HEK293 (cell line): Measurements from ENCODE around the gene GSG1L.
A peak's percentile ranks its signal among the peaks of the same experiment; 100 is the strongest.

Experiments
- CTCF ChIA-PET: fragments of 350-600 bp; formaldehyde crosslinking; extraction: SDS; loops from one replicate; lab custom pipeline; 2021; ENCODE audit warnings: antibody characterized with exemption; lab: Yijun Ruan, JAX
- POLR2A ChIA-PET: fragments of 300-600 bp; formaldehyde crosslinking; extraction: SDS; loops from one replicate; lab custom pipeline; 2020; ENCODE audit warnings: antibody characterized with exemption, inconsistent platforms; lab: Yijun Ruan, JAX
- H3K27ac ChIP-seq: fragments of 200-500 bp; sonication (Bioruptor generic); 2 replicates; pipeline ENCODE4 v1.5.1; 2014; ENCODE audit warnings: low read depth, low read length, control low read depth, inconsistent platforms; ENCODE audit errors: extremely low read depth
- H3K36me3 ChIP-seq, 2 experiments: fragments of 200-500 bp in 1 of 2; sonication (Bioruptor generic) in 1 of 2; 1 replicate in 1 of 2; 2 replicates in 1 of 2; pipeline ENCODE4 v1.5.1; 2014 to 2017; ENCODE audit warnings: inconsistent platforms in 2 of 2, low read length in 2 of 2; ENCODE audit not compliant: control insufficient read depth in 2 of 2, insufficient read depth in 1 of 2
- H3K4me1 ChIP-seq: fragments of 200-500 bp; sonication (Bioruptor generic); 2 replicates; pipeline ENCODE4 v1.5.1; 2014; ENCODE audit warnings: mild to moderate bottlenecking, low read length, inconsistent platforms; ENCODE audit not compliant: control insufficient read depth, insufficient read depth
- H3K4me3 ChIP-seq: 2 replicates; pipeline ENCODE4 v1.5.1; 2011; ENCODE audit warnings: low read depth, mild to moderate bottlenecking, control low read depth, low read length, moderate library complexity
- H3K9me3 ChIP-seq: fragments of 200-500 bp; sonication (Bioruptor generic); 2 replicates; pipeline ENCODE4 v1.5.1; 2014; ENCODE audit warnings: low read depth, low read length, inconsistent platforms; ENCODE audit not compliant: control insufficient read depth, insufficient read depth
- EGR2 ChIP-seq: fragments of 450-650 bp; formaldehyde crosslinking; IDR thresholded peaks from 2 replicates; pipeline ENCODE4 v1.5.1; 2016; ENCODE audit warnings: low read depth, missing biosample characterization, missing genetic modification characterization
- GLIS1 ChIP-seq: fragments of 450-650 bp; formaldehyde crosslinking; IDR thresholded peaks from 2 replicates; pipeline ENCODE4 v1.5.1; 2016; ENCODE audit warnings: missing biosample characterization, missing genetic modification characterization
- KLF1 ChIP-seq: fragments of 450-650 bp; formaldehyde crosslinking; IDR thresholded peaks from 2 replicates; pipeline ENCODE4 v1.5.1; 2016; ENCODE audit warnings: missing biosample characterization, missing genetic modification characterization
- KLF8 ChIP-seq: fragments of 450-650 bp; formaldehyde crosslinking; IDR thresholded peaks from 2 replicates; pipeline ENCODE4 v1.5.1; 2016; ENCODE audit warnings: missing biosample characterization, missing genetic modification characterization
- ZBTB49 ChIP-seq: fragments of 450-650 bp; formaldehyde crosslinking; IDR thresholded peaks from 2 replicates; pipeline ENCODE4 v1.5.1; 2016; ENCODE audit warnings: missing biosample characterization, missing genetic modification characterization, low read depth
- ZNF155 ChIP-seq: fragments of 450-650 bp; formaldehyde crosslinking; IDR thresholded peaks from 2 replicates; pipeline ENCODE4 v1.5.1; 2016; ENCODE audit warnings: missing biosample characterization, missing genetic modification characterization
- ZNF157 ChIP-seq: fragments of 450-650 bp; formaldehyde crosslinking; IDR thresholded peaks from 2 replicates; pipeline ENCODE4 v1.5.1; 2016; ENCODE audit warnings: missing biosample characterization, missing genetic modification characterization
- ZNF223 ChIP-seq: fragments of 450-650 bp; formaldehyde crosslinking; IDR thresholded peaks from 2 replicates; pipeline ENCODE4 v1.5.1; 2016; ENCODE audit warnings: missing biosample characterization, missing genetic modification characterization
- ZNF311 ChIP-seq: fragments of 450-650 bp; formaldehyde crosslinking; IDR thresholded peaks from 2 replicates; pipeline ENCODE4 v1.5.1; 2017; ENCODE audit warnings: missing biosample characterization, missing genetic modification characterization, borderline replicate concordance
- ZNF548 ChIP-seq: fragments of 450-650 bp; formaldehyde crosslinking; IDR thresholded peaks from 2 replicates; pipeline ENCODE4 v1.5.1; 2016; ENCODE audit warnings: missing biosample characterization, missing genetic modification characterization
- ZNF549 ChIP-seq: fragments of 450-650 bp; IDR thresholded peaks from 2 replicates; pipeline ENCODE4 v1.5.1; 2018; ENCODE audit warnings: missing biosample characterization, missing genetic modification characterization, mild to moderate bottlenecking, inconsistent platforms, moderate library complexity
- ZNF629 ChIP-seq: fragments of 450-650 bp; formaldehyde crosslinking; IDR thresholded peaks from 2 replicates; pipeline ENCODE4 v1.5.1; 2017; ENCODE audit warnings: missing biosample characterization, missing genetic modification characterization
- ZNF660 ChIP-seq: fragments of 450-650 bp; IDR thresholded peaks from 2 replicates; pipeline ENCODE4 v1.5.1; 2018; ENCODE audit warnings: missing biosample characterization, mild to moderate bottlenecking, missing genetic modification characterization
- ZNF704 ChIP-seq: fragments of 450-650 bp; formaldehyde crosslinking; IDR thresholded peaks from 2 replicates; pipeline ENCODE4 v1.5.1; 2016; ENCODE audit warnings: missing biosample characterization, missing genetic modification characterization
- ZNF768 ChIP-seq: fragments of 450-650 bp; formaldehyde crosslinking; IDR thresholded peaks from 2 replicates; pipeline ENCODE4 v1.5.1; 2018; ENCODE audit warnings: missing biosample characterization, mild to moderate bottlenecking, missing genetic modification characterization
- ZNF777 ChIP-seq: fragments of 450-650 bp; formaldehyde crosslinking; IDR thresholded peaks from 2 replicates; pipeline ENCODE4 v1.5.1; 2017; ENCODE audit warnings: missing biosample characterization, missing genetic modification characterization, borderline replicate concordance

Gene GSG1L

GRCh38 chr16:27820646-27821345 is 242.7 kb downstream of the GSG1L start:
- ChIA-PET POLR2A (no interaction called here), CTCF (interaction anchor here (0.6 kb wide), 1 partner anchor 86 kb away, joined by 3 read pairs; no protein-coding TSS in a partner anchor)
- Histone ChIP-seq H3K9me3 (no peaks in the 10 kb centered on the region), H3K27ac (no peak overlapping the region), H3K4me3 (no peak overlapping the region), H3K36me3 (no peaks in the 10 kb centered on the region), H3K4me1 (no peaks in the 10 kb centered on the region)
- no peak for TF ChIP-seq ZNF311

GRCh38 chr16:27819881-27820610 is 243.5 kb downstream of the GSG1L start:
- H3K9me3 ChIP-seq = no peaks in the 10 kb centered on the region
- ChIA-PET CTCF (interaction anchor here (0.6 kb wide), 1 partner anchor 86 kb away, joined by 3 read pairs; no protein-coding TSS in a partner anchor), POLR2A (no interaction called here)
- H3K4me1 ChIP-seq = no peaks in the 10 kb centered on the region
- no peak overlapping the region for H3K27ac ChIP-seq
- H3K4me3 ChIP-seq = no peak overlapping the region
- H3K36me3 ChIP-seq = no peaks in the 10 kb centered on the region
- peak; percentile 35; the same call in 1 of the 2 replicates for TF ChIP-seq EGR2
- no peak for TF ChIP-seq ZNF629 (tag by site-specific recombination)
- no peak for TF ChIP-seq ZNF157 (tag by site-specific recombination)

GRCh38 chr16:27819356-27819755 is 244.2 kb downstream of the GSG1L start:
- Histone ChIP-seq H3K4me1 (no peaks in the 10 kb centered on the region), H3K9me3 (no peaks in the 10 kb centered on the region), H3K4me3 (no peak overlapping the region), H3K27ac (no peak overlapping the region), H3K36me3 (no peaks in the 10 kb centered on the region)
- TF ChIP-seq ZNF704 (tag by site-specific recombination) (no peak), ZNF660 (tag by site-specific recombination) (no peak), KLF8 (no peak), GLIS1 (tag by site-specific recombination) (no peak), ZNF155 (tag by site-specific recombination) (no peak), ZBTB49 (tag by site-specific recombination) (no peak), ZNF777 (no peak), ZNF768 (no peak), ZNF223 (tag by site-specific recombination) (no peak), ZNF549 (tag by site-specific recombination) (no peak), ZNF548 (tag by site-specific recombination) (no peak), KLF1 (tag by site-specific recombination) (no peak)
- ChIA-PET CTCF (no interaction called here), POLR2A (no interaction called here)
